ENCODE results near the gene DENND1B. TPM values are rescaled to one million over a fixed set of nuclear protein-coding genes. Genes with fewer than 3 reads are reported as not detected.

The DENND1B gene
- total RNA-seq, 1 experiment from 2014 or later: 6.3 TPM

GRCh38 chr1:197740992-197741391 lies 34.3 kb downstream of the DENND1B start:
- H4K91ac ChIP-seq (ENCODE audit: insufficient read length, low read depth, low read length): no peak overlapping the region
- no peaks in the 10 kb centered on the region for H3K79me1 ChIP-seq (ENCODE audit: insufficient read depth, low read depth, low read length, poor library complexity, severe bottlenecking)
- no peak overlapping the region for H2BK20ac ChIP-seq (ENCODE audit: low read depth, low read length, poor library complexity, severe bottlenecking)
- Mint-ChIP-seq H3K27ac (no peak overlapping the region), H3K9me3 (0 out of 5 replicates have a peak, but pooled peaks cover 0 to 2% of the 10 kb centered on the region in 2 experiments), H3K36me3 (ENCODE audit: insufficient read depth in 1 of 3, low read depth in 3 of 3) (peaks cover 0 to 5% (median 0%) of the 10 kb centered on the region in 3 experiments; a peak in 2 of 7 replicates), H3K27me3 (ENCODE audit: low read depth) (no peaks in the 10 kb centered on the region), H3K4me3 (no peak overlapping the region), H3K4me1 (peaks cover 7 to 17% of the 10 kb centered on the region in 2 experiments)
- H3K9ac ChIP-seq (ENCODE audit: extremely low read depth, insufficient read length, low read length): no peak overlapping the region
- H2BK5ac ChIP-seq (ENCODE audit: insufficient read length, low read length): no peak overlapping the region
- H3K56ac ChIP-seq (ENCODE audit: insufficient read length, low read depth, low read length): no peak overlapping the region
- H4K5ac ChIP-seq (ENCODE audit: insufficient read length, low read depth, low read length): no peak overlapping the region
- H2BK12ac ChIP-seq (ENCODE audit: insufficient read length, low read depth, low read length): no peak overlapping the region
- H3K4me2 ChIP-seq (ENCODE audit: insufficient read depth, insufficient read length, low read length): no peak overlapping the region
- H3K14ac ChIP-seq (ENCODE audit: insufficient read depth, low read length): no peak overlapping the region
- no peaks in the 10 kb centered on the region for H4K20me1 ChIP-seq (ENCODE audit: control insufficient read depth, insufficient read depth, insufficient read length)
- H2AFZ ChIP-seq (ENCODE audit: low read length): no peak overlapping the region
- no peak overlapping the region for H3K27ac ChIP-seq (ENCODE audit: insufficient read length, low read depth, low read length)
- no peaks in the 10 kb centered on the region for H3K9me3 ChIP-seq (ENCODE audit: control insufficient read depth, low read depth, low read length)
- no peak overlapping the region for H3T11ph ChIP-seq (ENCODE audit: low read length)
- H3K27me3 ChIP-seq (ENCODE audit: insufficient read depth, low read length): no peaks in the 10 kb centered on the region
- no peak overlapping the region for H2BK120ac ChIP-seq (ENCODE audit: low read depth, low read length, poor library complexity, severe bottlenecking)
- DNase-seq: no peak
- H3K4me1 ChIP-seq (ENCODE audit: insufficient read depth, low read length): no peaks in the 10 kb centered on the region; the same call in 1 of the 2 replicates
- no CpG with 5 or more reads among the region's 2 CpGs for WGBS (ENCODE audit: extremely low coverage, insufficient read length, low lambda C conversion rate)
- H3K23me2 ChIP-seq (ENCODE audit: insufficient read length, low read depth, low read length, poor library complexity, severe bottlenecking): no peaks in the 10 kb centered on the region
- no peak overlapping the region for H4K8ac ChIP-seq (replicated peaks; ENCODE audit: insufficient read length, low read depth, low read length)
- no peak for TF ChIP-seq CTCF (conservative IDR thresholded peaks at IDR 0.05)
- H2AK5ac ChIP-seq (ENCODE audit: insufficient read length, low read length): no peak overlapping the region
- H3K18ac ChIP-seq (ENCODE audit: insufficient read length, low read depth, low read length): no peak overlapping the region
- H3K23ac ChIP-seq (ENCODE audit: insufficient read length, low read depth, low read length): no peak overlapping the region
- H3K79me2 ChIP-seq (ENCODE audit: insufficient read depth, low read length): no peaks in the 10 kb centered on the region
- H2BK15ac ChIP-seq (ENCODE audit: low read depth, low read length): no peak overlapping the region
- no peak overlapping the region for H3K4ac ChIP-seq (ENCODE audit: low read depth, low read length)
